H9 (cell line): ENCODE results near the gene IQGAP2. TPM values are rescaled to one million over a fixed set of nuclear protein-coding genes. Genes with fewer than 3 reads are reported as not detected.

Source experiments
- DNase-seq: peaks from one replicate; pipeline ENCODE4 v3.0.0-alpha.2; 2017
- H2AFZ ChIP-seq: one replicate; pipeline ENCODE4 v1.6.1; 2013; ENCODE audit warnings: mild to moderate bottlenecking, low read length, control low read depth, moderate library complexity
- H2AK5ac ChIP-seq: 2 replicates; pipeline ENCODE4 v1.6.1; 2013; ENCODE audit warnings: low read length, control low read depth, mixed read lengths; ENCODE audit not compliant: insufficient read length
- H2BK120ac ChIP-seq: one replicate; pipeline ENCODE4 v1.6.1; 2013; ENCODE audit warnings: low read depth, mild to moderate bottlenecking, low read length, control low read depth, inconsistent platforms; ENCODE audit not compliant: poor library complexity, severe bottlenecking
- H2BK12ac ChIP-seq: 2 replicates; pipeline ENCODE4 v1.6.1; 2013; ENCODE audit warnings: low read length, control low read depth, mixed read lengths, low read depth; ENCODE audit not compliant: insufficient read length
- H2BK15ac ChIP-seq: 2 replicates; pipeline ENCODE4 v1.6.1; 2013; ENCODE audit warnings: low read depth, low read length, control low read depth
- H2BK20ac ChIP-seq: one replicate; pipeline ENCODE4 v1.6.1; 2013; ENCODE audit warnings: low read depth, mild to moderate bottlenecking, low read length, control low read depth, inconsistent platforms; ENCODE audit not compliant: poor library complexity, severe bottlenecking
- H2BK5ac ChIP-seq: 2 replicates; pipeline ENCODE4 v1.6.1; 2013; ENCODE audit warnings: low read length, control low read depth, mixed read lengths; ENCODE audit not compliant: insufficient read length
- H3K14ac ChIP-seq: 2 replicates; pipeline ENCODE4 v1.6.1; 2013; ENCODE audit warnings: low read length, control low read depth; ENCODE audit not compliant: insufficient read depth
- H3K18ac ChIP-seq: 2 replicates; pipeline ENCODE4 v1.6.1; 2013; ENCODE audit warnings: low read depth, mild to moderate bottlenecking, mixed read lengths, low read length, control low read depth; ENCODE audit not compliant: insufficient read length
- H3K23ac ChIP-seq: 2 replicates; pipeline ENCODE4 v1.6.1; 2013; ENCODE audit warnings: low read length, control low read depth, mixed read lengths, low read depth; ENCODE audit not compliant: insufficient read length
- H3K23me2 ChIP-seq: 2 replicates; pipeline ENCODE4 v1.6.1; 2013; ENCODE audit warnings: low read depth, mild to moderate bottlenecking, mixed read lengths, low read length, control low read depth; ENCODE audit not compliant: insufficient read length, poor library complexity, severe bottlenecking
- H3K27ac ChIP-seq: 2 replicates; pipeline ENCODE4 v1.5.1; 2013; ENCODE audit warnings: low read length, control low read depth, mixed read lengths, low read depth; ENCODE audit not compliant: insufficient read length
- H3K27me3 ChIP-seq: 2 replicates; pipeline ENCODE4 v1.6.1; 2013; ENCODE audit warnings: low read length, control low read depth, inconsistent platforms; ENCODE audit not compliant: insufficient read depth
- H3K4ac ChIP-seq: 2 replicates; pipeline ENCODE4 v1.6.1; 2013; ENCODE audit warnings: low read depth, mild to moderate bottlenecking, control low read depth, inconsistent platforms, low read length, moderate library complexity
- H3K4me1 ChIP-seq: 2 replicates; pipeline ENCODE4 v1.6.1; 2013; ENCODE audit warnings: low read length, control low read depth, inconsistent platforms; ENCODE audit not compliant: insufficient read depth
- H3K4me2 ChIP-seq: 2 replicates; pipeline ENCODE4 v1.6.1; 2013; ENCODE audit warnings: low read length, control low read depth, mixed read lengths; ENCODE audit not compliant: insufficient read length, insufficient read depth
- H3K56ac ChIP-seq: 2 replicates; pipeline ENCODE4 v1.6.1; 2013; ENCODE audit warnings: low read depth, mild to moderate bottlenecking, mixed read lengths, low read length, control low read depth; ENCODE audit not compliant: insufficient read length
- H3K79me1 ChIP-seq: 2 replicates; pipeline ENCODE4 v1.6.1; 2013; ENCODE audit warnings: low read depth, mild to moderate bottlenecking, moderate library complexity, low read length, control low read depth, inconsistent platforms; ENCODE audit not compliant: insufficient read depth, poor library complexity, severe bottlenecking
- H3K79me2 ChIP-seq: 2 replicates; pipeline ENCODE4 v1.6.1; 2013; ENCODE audit warnings: low read length, control low read depth, inconsistent platforms; ENCODE audit not compliant: insufficient read depth
- H3K9ac ChIP-seq: 2 replicates; pipeline ENCODE4 v1.6.1; 2013; ENCODE audit warnings: low read length, control low read depth, mixed read lengths; ENCODE audit not compliant: insufficient read length; ENCODE audit errors: extremely low read depth
- H3K9me3 ChIP-seq: one replicate; pipeline ENCODE4 v1.6.1; 2013; ENCODE audit warnings: low read depth, low read length, inconsistent platforms; ENCODE audit not compliant: control insufficient read depth
- H3T11ph ChIP-seq: one replicate; pipeline ENCODE4 v1.6.1; 2013; ENCODE audit warnings: mild to moderate bottlenecking, low read length, control low read depth, inconsistent platforms
- H4K20me1 ChIP-seq: one replicate; pipeline ENCODE4 v1.6.1; 2013; ENCODE audit not compliant: control insufficient read depth, insufficient read length, insufficient read depth
- H4K5ac ChIP-seq: 2 replicates; pipeline ENCODE4 v1.6.1; 2013; ENCODE audit warnings: low read depth, mild to moderate bottlenecking, mixed read lengths, low read length, control low read depth; ENCODE audit not compliant: insufficient read length
- H4K8ac ChIP-seq: replicated peaks from 2 replicates; pipeline ENCODE4 v1.6.1; 2013; ENCODE audit warnings: low read length, control low read depth, mixed read lengths, low read depth; ENCODE audit not compliant: insufficient read length
- H4K91ac ChIP-seq: 2 replicates; pipeline ENCODE4 v1.6.1; 2013; ENCODE audit warnings: low read depth, mild to moderate bottlenecking, moderate library complexity, mixed read lengths, low read length, control low read depth; ENCODE audit not compliant: insufficient read length
- H3K27ac Mint-ChIP-seq, 3 experiments: 2 replicates in 2 of 3; 3 replicates in 1 of 3; pipeline ENCODE4 v1.8.0; 2020 to 2021; ENCODE audit warnings: mixed read lengths in 3 of 3, mild to moderate bottlenecking in 1 of 3, moderate library complexity in 1 of 3
- H3K27me3 Mint-ChIP-seq: 2 replicates; pipeline ENCODE4 v1.8.0; 2021; ENCODE audit warnings: low read depth, mild to moderate bottlenecking, moderate library complexity, mixed read lengths
- H3K36me3 Mint-ChIP-seq, 3 experiments: 2 replicates in 2 of 3; 3 replicates in 1 of 3; pipeline ENCODE4 v1.8.0; 2020 to 2021; ENCODE audit warnings: low read depth in 3 of 3, mixed read lengths in 3 of 3; ENCODE audit not compliant: insufficient read depth in 1 of 3
- H3K4me1 Mint-ChIP-seq, 2 experiments: 2 replicates each; pipeline ENCODE4 v1.8.0; 2020; ENCODE audit warnings: mixed read lengths in 2 of 2
- H3K4me3 Mint-ChIP-seq, 2 experiments: 2 replicates in 1 of 2; 3 replicates in 1 of 2; pipeline ENCODE4 v1.8.0; 2020 to 2021; ENCODE audit warnings: mild to moderate bottlenecking in 2 of 2, mixed read lengths in 2 of 2, moderate library complexity in 1 of 2
- H3K9me3 Mint-ChIP-seq, 2 experiments: 2 replicates in 1 of 2; 3 replicates in 1 of 2; pipeline ENCODE4 v1.8.0; 2020; ENCODE audit warnings: mild to moderate bottlenecking in 2 of 2, mixed read lengths in 2 of 2, moderate library complexity in 1 of 2
- CTCF ChIP-seq: fragments of 200-600 bp; sonication (generic); conservative IDR thresholded peaks from 3 replicates; pipeline ENCODE4 v1.8.0; 2021; ENCODE audit warnings: antibody characterized with exemption, mild to moderate bottlenecking
- WGBS: extraction: QIAGEN DNeasy Blood & Tissue Kit; methylation state at CpG from one replicate; pipeline ENCODE4 v1.1.7; 2013; ENCODE audit warnings: missing lambda C conversion rate, low lambda C conversion rate, mixed read lengths; ENCODE audit not compliant: insufficient read length; ENCODE audit errors: extremely low coverage; 5-methylcytosine and 5-hydroxymethylcytosine counted together
- total RNA-seq: library from RNA; stranded (reverse); gene quantifications from 2 replicates; pipeline ENCODE4 v1.2.1, GENCODE V29; 2021

Gene IQGAP2
- total RNA-seq, 1 experiment from 2014 or later = 22.5 TPM

GRCh38 chr5:76383126-76383832 lies 19.8 kb upstream of the IQGAP2 start:
- H3K27me3 Mint-ChIP-seq = no peaks in the 10 kb centered on the region
- no CpG with 5 or more reads among the region's 4 CpGs for WGBS
- Histone ChIP-seq H3K56ac (no peak overlapping the region), H3K4me2 (no peak overlapping the region), H2AK5ac (no peak overlapping the region), H4K8ac (no peak overlapping the region), H3T11ph (no peak overlapping the region), H3K23ac (no peak overlapping the region), H3K27ac (no peak overlapping the region), H3K79me1 (no peaks in the 10 kb centered on the region), H3K79me2 (no peaks in the 10 kb centered on the region), H4K5ac (no peak overlapping the region), H3K4me1 (peaks cover 4% of the 10 kb centered on the region; the same call in 1 of the 2 replicates), H3K23me2 (no peaks in the 10 kb centered on the region), H2BK120ac (no peak overlapping the region), H3K9me3 (no peaks in the 10 kb centered on the region), H3K14ac (no peak overlapping the region), H2BK20ac (no peak overlapping the region), H2AFZ (no peak overlapping the region), H4K20me1 (no peaks in the 10 kb centered on the region), H3K9ac (no peak overlapping the region), H2BK12ac (no peak overlapping the region), H3K4ac (no peak overlapping the region), H4K91ac (no peak overlapping the region), H3K27me3 (no peaks in the 10 kb centered on the region), H2BK5ac (no peak overlapping the region), H3K18ac (no peak overlapping the region), H2BK15ac (no peak overlapping the region)
- peaks cover 6 to 13% of the 10 kb centered on the region in 2 experiments for H3K4me1 Mint-ChIP-seq
- H3K36me3 Mint-ChIP-seq = no peaks in the 10 kb centered on the region; a peak in 1 of 7 replicates
- no peak overlapping the region for H3K27ac Mint-ChIP-seq
- no peaks in the 10 kb centered on the region for H3K9me3 Mint-ChIP-seq
- no peak overlapping the region for H3K4me3 Mint-ChIP-seq
- no peak for TF ChIP-seq CTCF
- no peak for DNase-seq
